ENCODE results near the gene DNMT3B.
"Not testable (repeated sequence)": the region's sequence is repeated elsewhere in the genome, so short reads cannot be mapped to it uniquely, and the experiment has no call there.

DNMT3B gene

GRCh38 chr20:32761831-32762753 is at the start of gene DNMT3B:
DNMT3B (plus strand) TSS chr20:32762385; CDS start chr20:32780324, 17,939 bp downstream.
- Histone ChIP-seq H2AFZ (ENCODE audit: low read depth, low read length, severe bottlenecking) (peak within 1 kb of the TSS; percentile 90), H3K4me2 (ENCODE audit: low read depth, low read length, poor library complexity, severe bottlenecking) (peak within 1 kb of the TSS; percentile 83), H3F3A (ENCODE audit: insufficient read depth) (peaks cover 7% of the 10 kb centered on the region; the same call in 1 of the 2 replicates), H3K79me2 (ENCODE audit: insufficient read depth, low read length) (peaks cover 3% of the 10 kb centered on the region; the same call in 1 of the 2 replicates), H3K27ac (ENCODE audit: low read depth, low read length) (no peak within 1 kb of the TSS), H4K20me1 (ENCODE audit: low read depth, low read length) (no peaks in the 10 kb centered on the region), H3K4me3 (ENCODE audit: insufficient read depth, low read length, poor library complexity, severe bottlenecking) (peak within 1 kb of the TSS; percentile 82), H3K27me3 (ENCODE audit: low read length) (no peaks in the 10 kb centered on the region), H3K9ac (ENCODE audit: low read length) (peak within 1 kb of the TSS; percentile 73), H3K9me2 (replicated peaks; ENCODE audit: insufficient read depth, low read length) (no peaks in the 10 kb centered on the region), H3K36me3 (ENCODE audit: low read length) (no peaks in the 10 kb centered on the region), H3K9me3 (ENCODE audit: insufficient read depth, low read length) (no peaks in the 10 kb centered on the region)
- TF ChIP-seq CTCF (IDR thresholded peaks at IDR 0.05; ENCODE audit: insufficient read depth, low read length, poor library complexity, severe bottlenecking), result no peak
- no peak for TF ChIP-seq EZH2phosphoT487 (conservative IDR thresholded peaks at IDR 0.05; ENCODE audit: low read length)

DNA sequence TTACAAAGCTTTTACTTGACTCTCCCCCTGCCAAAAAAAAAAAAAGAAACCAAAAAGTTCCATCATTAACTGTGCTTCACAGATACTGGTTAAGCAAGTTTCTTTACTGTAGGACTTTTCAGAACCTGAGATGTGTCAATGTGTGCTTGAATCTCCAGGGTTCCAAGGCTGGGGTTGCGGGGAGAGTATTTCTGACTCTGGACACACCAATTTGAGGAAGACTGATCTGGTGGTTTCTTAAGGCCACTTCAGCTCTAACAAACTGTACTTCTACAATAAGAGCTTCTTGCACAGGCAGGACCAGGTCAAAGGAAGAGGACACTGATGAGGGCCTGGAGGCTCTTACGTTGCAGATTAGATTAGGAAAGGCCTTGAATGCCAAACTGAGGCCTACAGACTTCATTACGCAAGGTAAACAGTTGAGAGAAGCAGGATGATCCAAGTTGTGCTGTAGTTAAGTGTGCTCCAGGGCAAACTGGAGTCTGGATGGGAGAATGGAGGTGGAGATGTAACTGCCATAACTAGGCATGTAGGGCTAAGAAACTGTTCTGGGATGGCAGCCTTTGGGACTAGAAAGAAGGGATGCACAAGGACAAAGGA is 43.3 kb upstream of the DNMT3B start:
- Histone ChIP-seq H3K27me3 (ENCODE audit: low read length) (no peaks in the 10 kb centered on the region), H3K79me2 (ENCODE audit: insufficient read depth, low read length) (no peaks in the 10 kb centered on the region), H3K4me2 (ENCODE audit: low read depth, low read length, poor library complexity, severe bottlenecking) (no peak overlapping the region), H3K27ac (ENCODE audit: low read depth, low read length) (no peak overlapping the region), H3K9me3 (ENCODE audit: insufficient read depth, low read length) (no peaks in the 10 kb centered on the region), H3K9me2 (replicated peaks; ENCODE audit: insufficient read depth, low read length) (no peaks in the 10 kb centered on the region), H4K20me1 (ENCODE audit: low read depth, low read length) (no peaks in the 10 kb centered on the region), H3K9ac (ENCODE audit: low read length) (no peak overlapping the region), H3K4me3 (ENCODE audit: insufficient read depth, low read length, poor library complexity, severe bottlenecking) (no peak overlapping the region), H2AFZ (ENCODE audit: low read depth, low read length, severe bottlenecking) (no peak overlapping the region), H3F3A (ENCODE audit: insufficient read depth) (no peaks in the 10 kb centered on the region), H3K36me3 (ENCODE audit: low read length) (no peaks in the 10 kb centered on the region)
- TF ChIP-seq EZH2phosphoT487 (conservative IDR thresholded peaks at IDR 0.05; ENCODE audit: low read length) (no peak), CTCF (IDR thresholded peaks at IDR 0.05; ENCODE audit: insufficient read depth, low read length, poor library complexity, severe bottlenecking) (no peak)

- Histone ChIP-seq H3K9ac (ENCODE audit: low read length) (no peak overlapping the region), H3K36me3 (ENCODE audit: low read length) (no peaks in the 10 kb centered on the region), H3K9me3 (ENCODE audit: insufficient read depth, low read length) (no peaks in the 10 kb centered on the region), H3K4me2 (ENCODE audit: low read depth, low read length, poor library complexity, severe bottlenecking) (no peak overlapping the region), H3K27ac (ENCODE audit: low read depth, low read length) (no peak overlapping the region), H3K79me2 (ENCODE audit: insufficient read depth, low read length) (no peaks in the 10 kb centered on the region), H2AFZ (ENCODE audit: low read depth, low read length, severe bottlenecking) (no peak overlapping the region), H4K20me1 (ENCODE audit: low read depth, low read length) (no peaks in the 10 kb centered on the region), H3K4me3 (ENCODE audit: insufficient read depth, low read length, poor library complexity, severe bottlenecking) (no peak overlapping the region), H3K9me2 (replicated peaks; ENCODE audit: insufficient read depth, low read length) (no peaks in the 10 kb centered on the region), H3F3A (ENCODE audit: insufficient read depth) (no peaks in the 10 kb centered on the region), H3K27me3 (ENCODE audit: low read length) (no peaks in the 10 kb centered on the region)
- no peak for TF ChIP-seq CTCF (IDR thresholded peaks at IDR 0.05; ENCODE audit: insufficient read depth, low read length, poor library complexity, severe bottlenecking)
- no peak for TF ChIP-seq EZH2phosphoT487 (conservative IDR thresholded peaks at IDR 0.05; ENCODE audit: low read length)
Measured at GRCh38 chr20:32727683-32728082, 34.5 kb upstream of the DNMT3B start.

DNA sequence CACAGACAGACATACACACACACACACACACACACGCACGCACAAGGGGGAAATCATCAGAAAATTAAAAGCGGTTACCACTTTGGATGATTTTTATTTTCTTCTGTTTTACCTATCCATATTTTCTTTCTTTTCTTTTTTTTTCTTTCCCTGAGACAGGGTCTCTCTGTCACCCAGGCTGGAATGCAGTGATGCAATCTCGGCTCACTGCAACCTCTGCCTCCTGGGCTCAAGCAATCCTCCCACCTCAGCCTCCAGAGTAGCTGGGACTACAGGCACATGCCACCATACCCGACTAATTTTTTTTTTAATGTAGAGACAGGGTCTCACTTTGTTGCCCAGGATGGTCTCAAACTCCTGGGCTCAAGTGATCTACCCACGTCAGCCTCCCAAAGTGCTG is 33.8 kb upstream of the DNMT3B start:
- not testable (repeated sequence) for H3K27ac ChIP-seq (ENCODE audit: low read depth, low read length)

DNA sequence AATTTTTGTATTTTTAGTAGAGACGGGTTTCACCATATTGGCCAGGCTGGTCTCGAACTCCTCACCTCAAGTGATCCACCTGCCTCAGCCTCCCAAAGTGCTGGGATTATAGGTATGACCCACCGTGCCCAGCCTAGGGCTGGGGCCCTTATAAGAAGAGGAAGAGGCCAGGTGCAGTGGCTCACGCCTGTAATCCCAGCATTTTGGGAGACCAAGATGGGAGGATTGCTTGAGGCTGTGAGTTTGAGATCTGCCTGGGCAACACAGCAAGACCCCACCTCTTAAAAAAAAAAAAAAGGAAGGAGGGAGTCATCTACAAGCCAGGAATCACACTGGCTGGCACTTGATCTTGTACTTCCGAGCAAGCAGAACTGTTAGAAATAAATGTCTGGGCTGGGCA is 32.9 kb upstream of the DNMT3B start:
- not testable (repeated sequence) for H2AFZ ChIP-seq (ENCODE audit: low read depth, low read length, severe bottlenecking); H3K4me2 ChIP-seq (ENCODE audit: low read depth, low read length, poor library complexity, severe bottlenecking); H3K36me3 ChIP-seq (ENCODE audit: low read length); H3K27ac ChIP-seq (ENCODE audit: low read depth, low read length); H3K27me3 ChIP-seq (ENCODE audit: low read length); H3K9me2 ChIP-seq (replicated peaks; ENCODE audit: insufficient read depth, low read length); H4K20me1 ChIP-seq (ENCODE audit: low read depth, low read length); H3K4me3 ChIP-seq (ENCODE audit: insufficient read depth, low read length, poor library complexity, severe bottlenecking); H3K9me3 ChIP-seq (ENCODE audit: insufficient read depth, low read length); H3F3A ChIP-seq (ENCODE audit: insufficient read depth); H3K79me2 ChIP-seq (ENCODE audit: insufficient read depth, low read length); H3K9ac ChIP-seq (ENCODE audit: low read length)

More for the DNA sequence above, 33.8 kb upstream of the DNMT3B start:
- not testable (repeated sequence) for H3K27me3 ChIP-seq (ENCODE audit: low read length); H3K9me2 ChIP-seq (replicated peaks; ENCODE audit: insufficient read depth, low read length); H3K36me3 ChIP-seq (ENCODE audit: low read length); H2AFZ ChIP-seq (ENCODE audit: low read depth, low read length, severe bottlenecking); H3F3A ChIP-seq (ENCODE audit: insufficient read depth); H3K79me2 ChIP-seq (ENCODE audit: insufficient read depth, low read length); H3K4me3 ChIP-seq (ENCODE audit: insufficient read depth, low read length, poor library complexity, severe bottlenecking); H3K4me2 ChIP-seq (ENCODE audit: low read depth, low read length, poor library complexity, severe bottlenecking); H3K9me3 ChIP-seq (ENCODE audit: insufficient read depth, low read length); H4K20me1 ChIP-seq (ENCODE audit: low read depth, low read length); H3K9ac ChIP-seq (ENCODE audit: low read length)
